ENCODE results near the gene RAVER1.

Gene RAVER1

DNA sequence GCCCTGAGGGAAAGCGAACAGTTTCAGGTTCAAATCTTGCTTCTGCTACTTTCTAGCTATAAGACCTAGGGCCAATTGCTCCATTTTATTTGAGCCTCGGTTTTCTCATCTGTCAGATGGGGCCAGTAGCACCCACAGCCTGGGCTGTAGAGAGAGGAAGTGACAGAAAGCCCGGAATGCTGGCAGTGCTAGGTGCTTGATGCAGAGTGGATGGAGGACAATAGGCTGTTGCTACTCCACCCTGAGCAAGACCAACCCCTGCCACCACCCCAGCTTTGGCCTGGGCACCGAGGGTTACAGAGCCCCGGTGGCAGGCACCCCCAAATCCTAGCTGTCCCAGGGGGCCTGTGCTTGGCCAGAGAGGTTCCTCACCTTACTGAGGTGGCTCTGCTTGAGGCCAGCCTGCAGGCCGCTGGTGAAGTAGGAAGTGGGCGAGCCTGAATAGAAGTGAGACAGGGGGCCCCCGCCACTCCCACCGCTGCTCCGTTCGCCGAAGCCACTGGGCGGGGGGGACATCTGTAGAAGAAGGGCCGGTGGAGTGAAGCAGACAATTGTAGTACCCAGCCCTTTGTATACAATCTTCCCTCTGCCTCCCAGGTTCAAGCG is 15.4 kb downstream of the RAVER1 start:
- DNase-seq (ENCODE audit: low read depth) = no peak

DNA sequence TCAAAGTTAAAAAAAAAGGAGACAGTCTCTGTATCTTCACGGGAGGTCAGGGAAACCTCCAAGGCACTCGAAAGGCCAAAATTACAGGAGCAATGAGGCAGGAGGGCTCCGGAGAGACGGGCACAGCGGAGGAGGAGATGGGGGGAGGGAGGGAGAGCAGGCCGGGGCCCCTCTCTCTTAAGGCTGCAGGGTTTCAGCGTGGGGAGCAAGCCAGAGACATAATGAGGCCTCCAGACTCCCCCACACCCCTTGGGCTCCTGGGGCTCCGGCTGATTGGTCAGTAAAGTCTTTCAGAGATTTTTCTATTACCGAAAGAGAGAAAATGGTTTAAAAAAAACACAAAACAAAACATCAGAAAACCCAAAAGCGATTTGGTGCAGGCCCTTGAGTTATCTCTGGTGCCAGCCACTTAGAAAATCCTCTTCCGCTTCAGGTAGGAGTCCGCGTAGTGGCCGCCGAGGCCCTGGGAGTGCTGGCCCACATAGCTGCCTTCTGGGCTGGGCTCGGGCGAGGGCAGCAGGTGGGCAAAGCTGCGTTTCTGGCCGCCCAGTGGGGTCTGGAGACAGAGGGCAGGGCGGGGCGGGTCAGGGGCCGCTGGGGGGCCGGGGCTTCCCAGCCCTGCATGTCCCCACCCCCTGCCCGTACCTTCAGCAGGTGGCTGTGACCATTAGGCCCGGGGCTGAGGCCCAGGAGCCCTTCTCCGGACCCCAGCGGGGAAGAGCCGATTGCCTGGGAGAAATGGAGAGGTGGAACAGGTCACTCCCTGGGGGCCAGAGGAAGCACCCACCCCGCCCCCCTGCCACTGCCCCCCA is 16.1 kb downstream of the RAVER1 start:
- no peak for DNase-seq (ENCODE audit: low read depth)

DNA sequence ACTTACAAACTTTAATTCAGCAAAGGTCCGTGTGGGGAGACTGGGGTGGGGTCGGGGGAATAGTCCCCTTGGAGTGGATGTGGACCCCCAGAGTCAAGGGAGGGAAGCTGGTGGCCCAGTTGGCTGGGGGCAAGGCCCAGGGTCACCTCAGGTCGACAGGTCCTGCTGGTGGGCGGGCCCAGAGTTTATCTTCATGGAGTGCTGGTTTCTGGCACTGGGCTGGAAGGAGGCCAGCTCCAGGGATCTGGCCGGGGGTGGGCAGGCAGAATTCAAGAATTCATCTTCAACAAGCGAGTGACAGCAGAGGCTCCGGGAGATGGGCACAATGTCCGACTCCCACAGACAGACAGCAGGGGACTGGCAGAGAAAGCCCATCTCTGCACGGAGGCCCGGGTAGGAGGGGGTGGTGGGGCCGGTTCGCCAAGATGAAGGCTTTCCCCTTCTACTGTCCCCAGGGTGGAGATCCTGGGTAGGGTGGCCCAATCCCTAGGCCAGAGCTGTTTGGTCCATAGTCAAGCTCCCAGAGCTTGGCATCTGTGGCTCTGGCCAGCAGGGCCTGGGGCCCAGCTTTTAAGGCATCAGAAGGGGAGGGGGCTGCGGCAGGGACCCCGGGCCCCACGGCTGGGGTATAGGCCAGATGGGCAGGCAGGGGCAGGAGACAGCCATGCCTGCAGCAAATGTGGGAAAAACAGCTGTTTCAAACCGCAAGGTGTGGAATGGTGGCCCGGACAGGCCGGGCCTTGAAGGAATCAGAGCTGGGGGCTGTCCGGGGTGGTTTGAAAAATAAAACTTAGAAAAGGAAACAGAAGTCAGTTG is 16.9 kb downstream of the RAVER1 start:
- no peak for DNase-seq (ENCODE audit: low read depth)

DNA sequence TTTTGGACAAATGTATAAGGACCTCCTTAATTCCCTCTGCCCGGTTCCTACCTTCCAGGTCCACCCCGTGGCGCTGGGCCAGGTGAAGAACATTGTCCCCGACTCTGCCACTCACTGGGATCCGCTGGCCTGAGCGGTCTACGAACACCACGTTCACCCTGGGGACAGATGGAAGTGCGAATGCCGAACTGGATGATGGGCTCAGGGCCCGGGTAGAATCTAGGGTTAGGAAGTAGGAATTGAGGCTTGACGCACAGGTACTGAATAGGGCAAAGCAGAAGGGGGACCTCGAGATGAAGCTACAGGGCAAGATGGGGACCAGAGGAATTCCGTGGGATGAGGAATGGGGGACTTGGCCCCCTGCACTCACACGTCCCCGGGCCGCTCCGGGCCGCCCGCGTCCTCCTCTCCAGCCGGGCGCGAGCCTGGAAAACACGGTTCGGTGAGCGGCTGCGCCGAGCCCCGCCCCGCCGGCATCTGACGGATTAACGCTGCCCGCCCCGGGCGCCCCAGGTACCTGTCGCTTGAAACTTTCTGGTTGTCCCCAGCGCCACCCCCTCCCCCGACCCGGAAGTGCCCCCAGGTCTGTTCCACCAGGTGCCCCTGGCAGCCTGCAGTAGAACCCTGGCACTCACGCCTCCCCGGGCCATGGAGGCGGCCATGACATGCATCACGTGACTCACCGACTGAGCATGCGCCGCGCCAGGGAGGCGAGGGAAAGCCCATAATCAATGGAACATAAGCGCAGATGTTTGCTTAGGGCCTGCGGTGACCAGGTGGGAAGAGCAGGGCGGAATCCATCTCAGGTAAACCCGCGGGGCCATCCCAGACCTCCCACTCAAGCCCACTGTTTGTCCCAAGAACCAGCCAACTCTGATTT is 17.8 kb downstream of the RAVER1 start, which contains the start of gene FDX2:
FDX2 (minus strand) TSS at position 681 of the 880 bp plus-strand sequence; CDS start at position 662, 19 bp downstream.
- DNase-seq (ENCODE audit: low read depth) = peak; percentile 70

DNA sequence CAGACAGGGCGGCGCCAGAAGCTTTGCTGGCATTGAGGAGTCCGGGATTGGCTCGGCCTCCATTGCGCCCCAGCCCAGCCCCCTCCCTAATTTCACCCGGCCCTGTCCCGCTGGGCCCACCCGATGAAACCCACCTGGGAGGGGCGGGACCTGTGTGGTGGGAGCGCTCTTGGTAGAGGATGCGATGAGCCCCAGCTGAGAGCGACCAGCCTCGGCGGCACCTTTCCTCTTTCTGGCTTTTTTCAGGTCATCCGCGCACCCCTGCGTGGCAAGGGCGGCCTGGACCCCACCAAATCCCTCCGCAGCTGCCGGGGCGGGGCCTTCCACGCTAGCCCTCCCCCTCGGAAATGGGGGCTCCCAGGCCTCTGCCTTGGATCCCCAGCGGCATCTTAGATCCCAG is 23.9 kb downstream of the RAVER1 start, which contains the start of gene ZGLP1:
ZGLP1 (minus strand) TSS at position 393 of the 400 bp plus-strand sequence.
- DNase-seq (ENCODE audit: low read depth) = no peak

DNA sequence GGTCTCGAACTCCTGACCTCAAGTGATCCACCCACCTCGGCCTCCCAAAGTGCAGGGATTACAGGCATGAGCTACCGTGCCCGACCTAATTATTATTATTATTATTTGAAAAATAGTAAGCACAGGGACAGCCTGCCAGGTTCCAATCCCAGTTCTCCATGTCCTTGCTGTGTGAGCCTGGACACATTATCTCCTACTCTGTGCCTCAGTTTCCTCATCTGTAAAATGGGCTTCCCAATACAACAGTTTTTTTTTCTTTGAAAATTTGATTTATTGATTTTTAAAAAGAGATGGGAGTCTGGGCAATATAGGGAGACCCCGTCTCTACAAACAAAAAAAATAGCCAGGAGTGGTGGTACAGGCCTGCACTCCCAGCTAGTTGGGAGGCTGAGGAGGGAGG is 27.0 kb downstream of the RAVER1 start:
- no peak for DNase-seq (ENCODE audit: low read depth)

DNA sequence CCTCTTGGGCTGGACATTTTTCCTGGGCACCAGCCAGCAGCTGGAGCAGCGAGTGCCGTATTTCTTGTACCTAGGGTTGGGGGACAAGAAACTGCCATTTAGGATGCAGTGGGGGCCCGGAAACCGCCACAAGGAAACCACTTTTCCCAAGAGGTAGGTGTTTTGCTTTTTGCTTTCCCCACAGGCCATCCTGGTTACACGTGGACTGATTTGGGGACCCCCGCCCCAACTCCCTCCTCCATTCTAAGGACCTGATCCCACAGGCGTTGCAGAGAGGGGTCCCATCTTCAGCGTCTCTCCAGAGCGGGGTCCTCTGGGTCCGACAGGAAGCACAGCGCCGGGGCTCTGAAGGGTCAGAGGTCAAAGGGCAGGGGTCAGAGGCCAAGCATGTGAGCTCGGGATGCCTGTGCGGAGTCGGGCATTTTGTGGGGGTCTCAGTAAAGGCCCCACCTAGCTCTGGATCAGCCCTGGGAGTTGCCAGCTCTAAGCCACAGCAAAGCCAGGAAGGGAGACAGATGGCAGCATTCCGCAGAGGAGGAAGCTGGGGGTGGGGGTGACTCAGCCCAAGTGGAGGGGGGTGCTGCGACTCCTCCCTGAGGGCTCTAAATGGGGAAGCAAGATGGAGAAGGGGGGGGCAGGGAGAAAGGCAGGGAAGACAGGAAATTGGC is 28.1 kb downstream of the RAVER1 start:
- DNase-seq (ENCODE audit: low read depth) = peak; percentile 54

DNA sequence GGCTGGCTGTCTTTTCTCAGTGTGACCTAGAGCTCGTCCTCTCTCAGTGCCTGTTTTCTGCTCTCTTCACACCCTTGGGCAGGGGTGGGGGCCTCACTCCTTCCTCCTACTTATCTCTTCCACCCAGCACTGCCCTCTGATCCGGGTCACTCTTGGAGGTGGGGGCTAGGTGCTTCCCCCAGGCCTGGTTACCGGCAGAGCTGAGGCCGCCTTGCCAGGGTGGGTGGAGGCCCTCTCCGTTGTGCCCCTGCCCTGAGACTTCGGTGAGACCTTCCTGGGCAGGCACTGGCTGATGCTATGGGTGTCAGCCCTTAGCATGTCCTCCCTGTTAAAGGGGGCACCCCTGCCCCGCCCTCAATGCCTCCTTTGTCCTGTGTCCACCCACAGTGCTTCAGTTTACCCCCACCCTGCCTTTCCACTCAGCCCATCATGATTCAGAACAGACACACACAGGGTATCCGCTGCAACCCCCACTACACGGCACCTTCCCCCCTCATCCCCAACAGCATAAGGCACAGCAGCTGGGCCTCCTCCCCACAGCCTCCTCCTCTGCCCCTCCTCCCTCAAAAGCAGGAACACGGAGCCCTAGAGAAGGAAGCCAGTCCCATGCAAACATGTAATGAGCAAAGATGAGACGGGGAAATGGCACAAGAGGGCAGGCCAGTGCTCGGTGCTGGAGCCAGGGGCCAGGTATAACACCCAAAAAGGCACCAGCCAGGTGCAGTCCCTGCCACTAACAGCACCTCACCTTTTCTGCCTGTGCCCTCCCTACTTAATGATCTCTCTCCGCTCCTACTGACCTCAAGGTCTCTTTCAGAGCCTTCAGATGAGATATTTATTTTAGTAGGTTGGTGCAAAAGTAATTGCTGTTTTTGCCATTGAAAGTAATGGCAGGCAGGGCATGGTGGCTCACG is 33.5 kb downstream of the RAVER1 start:
- DNase-seq (ENCODE audit: low read depth) = no peak

DNA sequence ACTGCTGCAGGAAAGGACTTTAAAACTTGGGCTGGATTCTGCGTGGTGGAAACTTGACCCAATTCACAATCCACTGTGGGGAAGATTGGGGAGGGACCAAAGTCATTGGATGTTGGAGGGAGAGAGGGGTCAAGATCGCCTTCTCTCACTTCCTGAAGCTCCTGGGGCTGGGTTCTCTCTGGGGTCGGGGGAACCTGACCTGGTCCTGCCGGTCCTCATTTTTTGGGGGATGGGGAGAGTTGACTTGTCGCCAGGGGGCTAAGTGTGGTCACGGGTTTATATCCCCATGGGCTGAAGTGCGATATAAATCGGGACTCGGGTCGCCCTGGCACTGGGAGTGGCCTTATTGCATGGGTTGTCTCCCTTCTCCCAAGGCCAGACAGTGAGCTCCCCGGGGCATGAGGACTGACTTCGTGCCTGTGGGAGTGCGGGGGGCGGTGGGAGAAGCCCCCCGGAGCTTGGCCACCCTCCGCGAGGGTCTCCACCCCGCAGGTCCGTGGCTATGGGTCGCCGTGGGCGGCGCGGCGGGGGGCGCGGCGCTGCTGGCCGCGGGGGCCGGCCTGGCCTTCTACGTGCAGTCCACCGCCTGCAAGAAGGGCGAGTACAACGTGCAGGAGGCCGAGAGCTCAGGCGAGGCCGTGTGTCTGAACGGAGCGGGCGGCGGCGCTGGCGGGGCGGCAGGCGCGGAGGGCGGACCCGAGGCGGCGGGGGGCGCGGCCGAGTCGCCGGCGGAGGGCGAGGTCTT is 37.3 kb downstream of the RAVER1 start:
- no peak for DNase-seq (ENCODE audit: low read depth)

DNA sequence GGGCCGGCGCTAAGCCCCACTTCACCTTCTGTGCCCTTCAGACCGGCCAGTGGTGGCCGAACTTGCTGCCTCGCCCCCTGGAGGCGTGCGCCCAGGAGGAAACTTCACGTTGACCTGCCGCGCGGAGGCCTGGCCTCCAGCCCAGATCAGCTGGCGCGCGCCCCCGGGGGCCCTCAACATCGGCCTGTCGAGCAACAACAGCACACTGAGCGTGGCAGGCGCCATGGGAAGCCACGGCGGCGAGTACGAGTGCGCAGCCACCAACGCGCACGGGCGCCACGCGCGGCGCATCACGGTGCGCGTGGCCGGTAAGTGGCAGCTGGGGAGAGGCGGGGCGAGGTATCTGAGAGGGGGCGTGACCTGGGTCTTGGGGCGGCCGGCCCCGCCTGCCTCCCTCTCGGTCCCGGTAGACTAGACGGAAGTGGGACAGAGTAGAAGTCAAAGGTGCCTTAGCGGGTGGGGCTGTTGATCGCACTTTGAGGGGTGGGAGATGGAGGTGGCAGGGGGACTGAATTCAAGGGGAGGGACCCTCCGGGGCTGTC is 38.0 kb downstream of the RAVER1 start:
- DNase-seq (ENCODE audit: low read depth) = no peak

DNA sequence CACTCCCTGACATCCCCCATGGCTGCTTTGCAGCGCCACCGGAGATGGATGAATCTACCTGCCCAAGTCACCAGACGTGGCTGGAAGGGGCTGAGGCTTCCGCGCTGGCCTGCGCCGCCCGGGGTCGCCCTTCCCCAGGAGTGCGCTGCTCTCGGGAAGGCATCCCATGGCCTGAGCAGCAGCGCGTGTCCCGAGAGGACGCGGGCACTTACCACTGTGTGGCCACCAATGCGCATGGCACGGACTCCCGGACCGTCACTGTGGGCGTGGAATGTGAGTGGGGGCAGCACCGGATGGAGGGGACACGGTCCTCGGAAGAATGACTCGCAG is 39.0 kb downstream of the RAVER1 start:
- no peak for DNase-seq (ENCODE audit: low read depth)

DNA sequence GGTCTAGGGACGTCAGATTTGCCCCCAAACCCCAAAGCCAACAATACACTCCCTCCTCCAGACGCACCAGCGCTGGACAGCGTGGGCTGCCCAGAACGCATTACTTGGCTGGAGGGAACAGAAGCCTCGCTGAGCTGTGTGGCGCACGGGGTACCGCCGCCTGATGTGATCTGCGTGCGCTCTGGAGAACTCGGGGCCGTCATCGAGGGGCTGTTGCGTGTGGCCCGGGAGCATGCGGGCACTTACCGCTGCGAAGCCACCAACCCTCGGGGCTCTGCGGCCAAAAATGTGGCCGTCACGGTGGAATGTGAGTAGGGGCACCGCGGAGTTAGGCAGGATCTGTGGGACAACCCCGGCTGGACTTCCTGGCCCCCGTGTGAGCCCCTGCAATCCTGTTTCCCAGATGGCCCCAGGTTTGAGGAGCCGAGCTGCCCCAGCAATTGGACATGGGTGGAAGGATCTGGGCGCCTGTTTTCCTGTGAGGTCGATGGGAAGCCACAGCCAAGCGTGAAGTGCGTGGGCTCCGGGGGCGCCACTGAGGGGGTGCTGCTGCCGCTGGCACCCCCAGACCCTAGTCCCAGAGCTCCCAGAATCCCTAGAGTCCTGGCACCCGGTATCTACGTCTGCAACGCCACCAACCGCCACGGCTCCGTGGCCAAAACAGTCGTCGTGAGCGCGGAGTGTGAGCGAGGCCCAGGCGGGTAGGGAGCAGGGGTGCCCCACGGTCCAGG is 39.5 kb downstream of the RAVER1 start:
- DNase-seq (ENCODE audit: low read depth) = no peak

DNA sequence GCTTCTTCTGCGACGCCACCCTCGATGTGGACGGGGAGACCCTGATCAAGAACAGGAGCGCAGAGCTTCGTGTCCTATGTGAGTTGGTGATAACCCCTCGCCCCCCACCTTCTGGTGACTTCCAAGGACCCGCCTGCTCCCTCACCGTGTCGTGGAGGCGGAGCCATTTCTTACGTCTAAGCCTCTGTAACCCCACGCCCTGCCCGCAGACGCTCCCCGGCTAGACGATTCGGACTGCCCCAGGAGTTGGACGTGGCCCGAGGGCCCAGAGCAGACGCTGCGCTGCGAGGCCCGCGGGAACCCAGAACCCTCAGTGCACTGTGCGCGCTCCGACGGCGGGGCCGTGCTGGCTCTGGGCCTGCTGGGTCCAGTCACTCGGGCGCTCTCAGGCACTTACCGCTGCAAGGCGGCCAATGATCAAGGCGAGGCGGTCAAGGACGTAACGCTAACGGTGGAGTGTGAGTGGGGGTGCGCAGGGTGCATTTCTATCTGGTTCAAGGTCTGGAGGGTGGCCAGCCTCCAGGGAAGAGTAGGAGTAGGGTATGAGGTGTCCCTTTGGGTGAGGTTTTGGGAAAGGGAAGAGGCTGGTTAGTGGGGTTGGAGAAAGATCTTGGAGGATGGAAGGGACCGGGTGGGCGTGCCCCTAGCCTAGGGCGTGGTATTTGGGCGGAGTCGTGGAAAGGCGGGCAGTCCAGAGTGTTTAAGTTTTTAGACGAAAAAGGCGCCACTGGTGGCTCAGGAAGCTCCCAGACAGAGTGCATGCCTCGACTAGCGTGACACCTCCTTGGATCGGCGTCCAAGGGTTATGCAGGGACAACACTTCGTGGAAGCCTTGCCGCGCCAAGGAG is 40.3 kb downstream of the RAVER1 start:
- no peak for DNase-seq (ENCODE audit: low read depth)

DNA sequence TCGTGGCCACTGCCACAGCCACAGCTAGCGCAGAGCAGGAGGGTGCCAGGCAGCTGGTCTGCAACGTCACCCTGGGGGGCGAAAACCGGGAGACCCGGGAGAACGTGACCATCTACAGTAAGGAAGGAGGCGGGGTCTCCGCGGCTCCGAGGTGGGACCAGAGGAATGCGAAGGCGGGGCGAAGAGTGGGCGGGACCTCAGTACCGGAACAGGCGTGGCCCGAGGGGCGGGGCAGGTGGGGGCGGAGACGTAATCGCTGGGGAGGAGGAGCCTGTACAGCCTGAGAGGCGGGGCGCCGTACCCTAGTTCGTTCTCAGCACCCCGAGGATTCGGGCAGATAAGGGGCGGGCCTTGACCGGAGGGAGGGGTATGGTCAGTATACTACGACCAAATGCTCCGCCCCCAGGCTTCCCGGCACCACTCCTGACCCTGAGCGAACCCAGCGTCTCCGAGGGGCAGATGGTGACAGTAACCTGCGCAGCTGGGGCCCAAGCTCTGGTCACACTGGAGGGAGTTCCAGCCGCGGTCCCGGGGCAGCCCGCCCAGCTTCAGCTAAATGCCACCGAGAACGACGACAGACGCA is 41.0 kb downstream of the RAVER1 start:
- peak; percentile 78 for DNase-seq (ENCODE audit: low read depth)

DNA sequence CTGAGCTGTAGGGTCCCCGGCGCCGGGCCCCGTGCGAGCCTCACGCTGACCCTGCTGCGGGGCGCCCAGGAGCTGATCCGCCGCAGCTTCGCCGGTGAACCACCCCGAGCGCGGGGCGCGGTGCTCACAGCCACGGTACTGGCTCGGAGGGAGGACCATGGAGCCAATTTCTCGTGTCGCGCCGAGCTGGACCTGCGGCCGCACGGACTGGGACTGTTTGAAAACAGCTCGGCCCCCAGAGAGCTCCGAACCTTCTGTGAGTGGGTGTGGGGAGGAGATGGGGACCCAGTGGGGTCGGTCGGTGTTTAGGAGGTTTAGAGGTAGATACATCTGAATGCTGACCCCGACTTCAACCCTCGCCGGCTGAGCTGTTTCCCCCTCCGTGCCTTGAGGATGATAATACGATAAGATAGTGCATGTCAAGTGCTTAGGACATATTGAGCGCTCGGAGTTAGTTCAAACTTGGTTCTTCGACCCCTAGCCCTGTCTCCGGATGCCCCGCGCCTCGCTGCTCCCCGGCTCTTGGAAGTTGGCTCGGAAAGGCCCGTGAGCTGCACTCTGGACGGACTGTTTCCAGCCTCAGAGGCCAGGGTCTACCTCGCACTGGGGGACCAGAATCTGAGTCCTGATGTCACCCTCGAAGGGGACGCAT is 41.6 kb downstream of the RAVER1 start:
- DNase-seq (ENCODE audit: low read depth) = no peak

DNA sequence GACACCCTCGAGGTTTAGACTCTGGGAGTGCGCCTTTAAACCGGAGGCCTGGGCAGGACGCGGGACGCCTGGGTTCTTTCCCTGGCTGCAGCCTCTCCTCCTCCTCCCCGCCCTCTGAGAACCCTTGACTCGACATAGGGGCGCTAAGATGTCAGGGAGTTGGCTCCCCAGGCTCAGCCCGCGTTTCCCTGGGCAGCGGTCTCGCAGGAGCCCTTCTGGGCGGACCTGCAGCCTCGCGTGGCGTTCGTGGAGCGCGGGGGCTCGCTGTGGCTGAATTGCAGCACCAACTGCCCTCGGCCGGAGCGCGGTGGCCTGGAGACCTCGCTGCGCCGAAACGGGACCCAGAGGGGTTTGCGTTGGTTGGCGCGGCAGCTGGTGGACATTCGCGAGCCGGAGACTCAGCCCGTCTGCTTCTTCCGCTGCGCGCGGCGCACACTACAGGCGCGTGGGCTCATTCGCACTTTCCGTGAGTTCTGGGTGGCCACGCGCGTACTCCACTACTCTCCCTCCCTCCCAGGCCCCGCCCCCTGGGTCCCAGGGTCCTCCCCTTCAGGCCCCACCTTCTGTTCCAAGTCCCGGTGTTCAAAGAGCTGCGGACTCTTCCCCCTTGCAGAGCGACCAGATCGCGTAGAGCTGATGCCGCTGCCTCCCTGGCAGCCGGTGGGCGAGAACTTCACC is 42.3 kb downstream of the RAVER1 start:
- peak; percentile 41 for DNase-seq (ENCODE audit: low read depth)

Data from iris pigment epithelial cell (primary cell).